ELF-1 (cell line): ENCODE data around the gene GPHN.
"Not testable (repeated sequence)": the region's sequence is repeated elsewhere in the genome, so short reads cannot be mapped to it uniquely, and the experiment has no call there.

ENCODE experiments used
- DNase-seq: peaks from one replicate; pipeline ENCODE4 v3.0.0-alpha.2; 2016; ENCODE audit warnings: low read depth, low spot score

GPHN gene

DNA sequence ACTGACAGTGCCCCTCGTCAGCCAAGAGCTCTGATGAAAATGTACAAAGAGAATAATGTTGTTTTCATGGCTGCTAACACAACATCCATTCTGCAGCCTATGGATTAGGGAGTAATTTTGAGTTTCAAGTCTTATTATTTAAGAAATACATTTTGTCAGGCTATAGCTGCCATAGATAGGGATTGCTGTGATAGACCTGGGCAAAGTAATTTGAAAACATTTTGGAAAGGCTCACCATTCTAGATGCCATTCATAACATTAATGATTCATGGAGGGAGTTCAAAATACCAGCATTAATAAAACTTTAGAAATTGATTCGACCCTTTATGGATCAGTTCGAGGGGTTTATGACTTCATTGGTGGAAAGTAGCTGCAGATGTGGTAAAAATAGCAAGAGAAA is 149.8 kb downstream of the GPHN start:
- no peak for DNase-seq

DNA sequence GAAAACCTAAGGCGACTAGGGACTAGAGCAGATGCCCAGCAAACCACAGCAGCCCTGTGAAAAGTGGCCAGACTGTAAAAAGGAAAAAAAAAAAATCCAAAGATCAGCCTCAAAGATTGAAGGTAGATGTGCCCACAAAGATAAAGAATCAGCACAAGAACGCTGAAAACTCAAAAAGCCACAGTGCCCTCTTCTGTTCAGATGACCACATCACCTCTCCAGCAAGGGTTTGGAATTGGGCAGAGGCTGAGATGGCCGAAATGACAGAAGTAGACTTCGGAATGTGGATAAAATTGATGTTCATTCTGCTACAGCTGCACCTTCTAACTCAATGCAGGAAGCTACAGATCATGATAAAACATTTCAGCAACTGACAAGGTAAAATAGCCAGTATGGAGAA is 154.4 kb downstream of the GPHN start:
- DNase-seq = peak; percentile 26

DNA sequence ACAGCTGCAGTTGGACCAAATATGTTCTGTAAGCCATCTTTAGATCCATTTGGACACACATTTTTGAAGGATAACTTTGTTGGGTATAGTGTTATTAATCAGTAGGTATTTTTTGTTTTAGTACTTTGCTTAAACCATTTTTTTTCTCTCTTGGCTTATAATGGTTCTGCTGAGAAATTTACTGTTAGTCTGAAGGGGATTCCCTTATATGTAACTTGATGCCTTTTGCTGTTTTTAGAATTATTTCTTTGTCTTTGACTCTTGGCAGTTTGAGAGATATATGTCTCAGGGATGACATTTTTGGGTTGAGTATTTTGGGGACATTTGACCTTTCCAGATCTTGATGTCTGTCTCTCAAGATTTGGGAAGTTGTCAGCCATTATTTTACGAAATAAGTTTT is 169.8 kb downstream of the GPHN start:
- DNase-seq = no peak

DNA sequence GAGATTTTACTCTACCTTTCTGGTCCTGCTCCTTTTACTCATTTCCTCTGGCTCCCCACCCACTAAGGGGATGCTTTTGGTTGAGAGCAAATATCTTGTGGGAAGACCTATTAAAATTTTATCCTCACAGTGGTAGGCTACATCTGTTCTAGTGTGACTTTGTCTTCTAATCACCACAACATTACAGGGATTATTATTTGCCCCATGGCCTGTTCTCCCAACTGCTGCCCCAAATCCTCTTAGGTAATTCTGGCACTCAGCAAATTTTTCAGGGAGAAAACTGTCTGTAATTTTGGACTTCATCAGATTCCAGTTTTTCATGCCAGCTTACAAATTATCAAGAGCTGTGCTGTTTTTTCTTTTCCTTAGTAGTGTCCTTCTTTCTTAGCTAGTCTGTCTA is 172.3 kb downstream of the GPHN start:
- DNase-seq = no peak

DNA sequence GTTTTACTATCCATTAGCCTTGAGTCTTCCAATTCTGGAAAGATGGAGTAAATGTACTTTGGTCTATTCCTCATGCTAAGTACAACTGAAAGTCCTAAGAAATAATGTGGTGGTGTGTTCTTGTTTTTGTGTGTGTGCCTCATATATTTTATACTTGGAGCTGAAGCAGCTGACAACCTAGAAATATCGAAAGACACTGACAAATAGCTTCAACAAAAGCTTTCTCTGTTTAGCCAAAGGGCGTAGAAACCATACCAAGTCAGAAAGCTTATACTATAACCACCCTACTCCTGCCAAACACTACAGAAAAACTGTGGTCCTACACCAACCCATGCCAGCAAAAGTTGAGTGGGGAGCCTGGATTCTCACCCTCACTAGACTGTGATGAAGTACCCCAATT is 188.4 kb downstream of the GPHN start:
- DNase-seq = no peak

DNA sequence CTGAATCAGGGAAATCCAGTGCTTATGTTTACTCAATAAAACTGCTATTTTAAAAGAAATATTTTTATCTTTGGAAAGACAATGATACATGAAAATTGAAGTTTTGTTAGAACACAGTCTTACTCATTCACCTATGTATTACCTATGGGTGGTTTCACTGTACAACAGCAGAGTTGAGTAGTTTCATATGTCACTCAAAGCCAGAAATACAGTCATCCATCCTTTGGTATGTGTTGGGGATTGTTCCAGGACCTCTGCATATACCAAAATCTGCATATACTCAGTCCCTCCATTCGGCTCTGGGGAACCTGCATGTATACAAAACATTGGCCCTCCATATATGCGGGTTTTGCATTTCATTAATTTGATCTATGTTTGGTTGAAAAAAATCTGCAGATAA is 190.6 kb downstream of the GPHN start:
- DNase-seq = no peak

DNA sequence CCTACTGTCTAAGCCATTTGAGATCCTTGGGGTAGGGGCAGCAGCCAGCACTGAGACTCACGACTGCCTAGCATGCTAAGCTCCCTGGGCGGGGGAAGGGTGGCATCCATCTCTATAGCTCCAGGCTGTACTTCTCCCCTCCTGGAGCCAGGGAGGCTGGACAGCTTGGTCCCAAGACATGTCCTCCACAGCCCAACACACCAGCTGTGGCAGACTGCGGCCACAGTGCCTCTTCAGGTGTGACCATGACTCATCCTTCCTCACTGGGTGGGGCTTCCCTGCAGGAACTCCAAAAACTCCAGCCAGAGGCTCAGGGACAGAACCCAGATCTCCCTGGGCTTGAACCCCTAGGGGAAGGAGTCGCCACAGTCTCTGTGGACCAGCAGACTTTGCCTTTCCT is 193.9 kb downstream of the GPHN start:
- peak; percentile 3 for DNase-seq

DNA sequence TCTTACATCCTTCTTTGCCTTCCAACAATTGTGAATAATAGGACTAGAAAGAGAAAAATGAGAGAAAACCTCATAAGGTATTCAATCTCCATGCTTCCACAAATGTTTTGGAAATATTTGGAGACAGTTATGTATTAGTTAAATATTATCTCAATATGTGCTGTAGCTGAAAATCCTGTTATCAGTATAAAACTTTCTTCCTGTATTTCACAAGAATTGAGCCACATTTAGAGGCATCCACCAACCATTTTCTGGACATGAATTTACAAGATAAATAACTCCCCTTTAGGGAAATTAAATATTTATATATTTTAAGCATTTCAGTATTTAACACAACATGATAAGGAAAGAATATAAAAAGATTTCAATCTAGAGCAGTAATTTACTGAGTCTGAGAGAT is 200.3 kb downstream of the GPHN start:
- no peak for DNase-seq

DNA sequence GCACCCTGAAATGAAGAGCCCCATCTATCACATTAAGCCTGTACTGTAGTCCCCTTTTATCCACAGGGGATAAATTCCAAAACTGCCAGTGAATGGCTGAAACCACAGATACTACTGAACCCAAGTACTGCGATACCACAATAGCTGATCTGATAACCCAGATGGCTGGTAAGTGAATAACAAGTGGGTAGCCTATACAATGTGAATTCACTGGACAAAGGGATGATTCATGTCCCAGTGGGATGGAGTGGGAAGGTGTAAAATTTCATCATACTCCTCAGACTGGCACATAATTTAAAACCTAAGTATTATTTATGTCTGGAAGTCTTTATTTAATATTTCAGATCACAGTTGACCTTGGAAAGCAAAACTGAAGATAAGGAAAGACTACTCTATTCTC is 201.3 kb downstream of the GPHN start:
- DNase-seq = no peak

DNA sequence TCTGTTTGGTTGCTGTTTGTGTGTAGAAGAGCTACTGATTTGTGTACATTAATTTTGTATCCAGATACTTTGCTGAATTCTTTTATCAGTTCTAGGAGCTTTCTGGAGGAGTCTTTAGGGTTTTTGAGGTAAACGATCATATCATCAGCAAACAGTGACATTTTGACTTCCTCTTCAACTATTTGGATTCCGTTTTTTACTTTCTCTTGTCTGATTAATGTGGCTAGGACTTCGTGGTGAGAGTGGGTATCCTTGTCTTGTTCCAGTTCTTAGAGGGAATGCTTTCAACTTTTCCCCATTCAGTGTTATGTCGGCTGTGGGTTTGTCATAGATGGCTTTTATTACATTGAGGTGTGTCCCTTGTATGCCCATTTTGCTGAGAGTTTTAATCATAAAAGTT is 206.3 kb downstream of the GPHN start:
- not testable (repeated sequence) for DNase-seq

DNA sequence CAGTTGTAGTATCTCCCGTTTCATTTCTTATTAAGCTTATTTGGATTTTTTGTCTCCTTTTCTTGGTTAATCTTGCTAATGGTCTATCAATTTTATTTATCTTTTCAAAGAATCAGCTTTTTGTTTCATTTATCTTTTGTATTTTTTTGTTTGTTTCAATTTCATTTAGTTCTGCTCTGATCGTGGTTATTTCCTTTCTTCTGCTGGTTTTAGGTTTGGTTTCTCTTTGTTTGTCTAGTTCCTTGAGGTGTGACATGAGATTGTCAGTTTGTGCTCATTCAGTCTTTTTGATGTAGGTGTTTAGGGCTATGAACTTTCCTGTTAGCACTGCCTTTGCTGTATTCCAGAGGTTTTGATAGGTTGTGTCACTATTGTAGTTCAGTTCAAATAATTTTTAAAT is 207.4 kb downstream of the GPHN start:
- DNase-seq = not testable (repeated sequence)

DNA sequence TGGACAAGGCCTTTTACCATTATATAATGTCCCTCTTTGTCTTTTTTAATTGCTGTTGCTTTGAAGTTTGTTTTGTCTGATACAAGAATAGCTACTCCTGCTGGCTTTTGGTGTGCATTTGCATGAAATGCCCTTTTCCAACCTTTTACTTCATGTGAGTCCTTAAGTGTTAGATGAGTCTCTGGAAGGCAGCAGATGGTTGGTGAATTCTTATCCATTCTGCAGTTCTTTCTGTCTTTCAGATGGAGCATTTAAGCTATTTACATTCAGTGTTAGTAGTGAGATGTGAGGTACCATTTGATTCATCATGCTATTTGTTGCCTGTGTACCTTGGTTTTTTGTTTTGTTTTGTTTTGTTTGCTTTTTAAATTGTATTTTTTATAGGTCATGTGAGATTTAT is 208.3 kb downstream of the GPHN start:
- no peak for DNase-seq

DNA sequence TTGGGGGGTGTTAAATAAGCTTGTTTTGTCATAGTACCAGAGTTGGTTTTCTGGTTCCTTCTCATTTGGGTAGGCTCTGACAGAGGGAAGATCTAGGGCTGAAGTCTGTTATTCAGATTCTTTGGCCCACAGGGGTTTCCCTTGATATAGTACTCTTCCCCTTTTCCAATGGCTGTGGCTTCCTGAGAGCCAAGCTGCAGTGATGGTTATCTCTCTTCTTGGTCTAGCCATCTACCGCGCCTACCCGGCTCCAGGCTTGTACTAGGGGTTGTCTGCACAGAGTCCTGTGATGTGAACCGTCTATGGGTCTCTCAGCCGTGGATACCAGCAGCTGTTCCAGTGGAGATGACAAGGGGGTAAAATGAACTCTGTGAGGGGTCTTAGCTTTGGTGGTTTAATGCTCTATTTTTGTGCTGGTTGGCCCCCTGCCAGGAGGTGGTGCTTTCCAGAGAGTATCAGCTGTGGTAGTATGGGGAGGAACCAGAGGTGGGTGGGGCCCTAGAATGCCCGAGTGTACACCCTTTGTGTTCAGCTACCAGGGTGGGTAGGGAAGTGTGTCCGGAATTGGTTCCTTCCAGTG is 209.7 kb downstream of the GPHN start:
- DNase-seq = no peak

DNA sequence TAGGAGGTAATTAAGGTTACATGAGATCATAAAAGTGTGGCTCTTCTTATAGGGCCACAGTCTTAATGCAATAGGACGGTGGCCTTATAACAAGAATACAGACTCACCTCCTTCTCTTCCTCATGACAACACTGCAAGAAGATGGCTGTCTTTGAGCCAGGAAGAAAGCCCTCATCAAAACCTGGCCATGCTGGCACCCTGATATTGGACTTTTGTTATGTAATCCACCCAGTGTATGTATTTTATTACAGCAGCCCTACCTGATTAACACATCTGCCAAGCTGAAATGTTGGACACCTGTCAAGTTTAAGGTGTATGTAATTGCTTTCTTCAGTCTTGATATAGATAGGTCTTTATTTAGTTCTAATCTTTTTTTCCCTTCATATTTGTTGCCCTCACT is 217.0 kb downstream of the GPHN start:
- DNase-seq = no peak

DNA sequence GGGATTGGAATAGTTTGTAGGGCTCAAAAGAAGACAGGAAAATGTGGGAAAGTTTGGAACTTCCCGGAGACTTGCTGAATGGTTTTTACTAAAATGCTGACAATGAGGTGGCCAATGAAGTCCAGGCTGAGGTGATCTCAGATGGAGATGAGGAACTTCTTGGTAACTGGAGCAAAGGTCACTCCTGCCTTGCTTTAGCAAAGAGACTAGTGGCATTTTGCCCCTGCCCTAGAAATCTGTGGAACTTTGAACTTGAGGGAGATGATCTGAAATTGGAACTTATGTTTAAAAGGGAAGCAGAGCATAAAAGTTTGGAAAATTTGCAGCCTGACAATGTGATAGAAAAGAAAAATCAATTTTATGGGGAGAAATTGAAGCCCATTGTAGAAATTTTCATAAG is 223.4 kb downstream of the GPHN start:
- DNase-seq = not testable (repeated sequence)

DNA sequence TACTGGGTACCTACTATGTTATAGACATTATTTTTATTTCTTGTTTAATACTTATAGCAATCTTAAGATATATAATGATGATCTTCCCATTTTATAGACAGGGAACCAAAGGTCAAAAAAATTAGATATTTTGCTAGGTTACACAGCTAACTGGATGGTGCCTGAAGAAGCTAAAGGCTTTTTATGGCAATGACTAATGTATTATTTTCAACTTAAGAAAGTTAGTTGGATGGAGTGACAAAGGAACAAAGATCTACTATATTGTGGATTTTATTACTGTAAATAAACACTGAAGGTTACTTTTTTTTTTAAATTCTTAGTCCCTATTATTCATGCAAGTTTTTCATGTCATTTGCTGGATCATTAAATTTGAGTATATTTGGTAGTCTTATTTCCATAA is 227.9 kb downstream of the GPHN start:
- DNase-seq = no peak

DNA sequence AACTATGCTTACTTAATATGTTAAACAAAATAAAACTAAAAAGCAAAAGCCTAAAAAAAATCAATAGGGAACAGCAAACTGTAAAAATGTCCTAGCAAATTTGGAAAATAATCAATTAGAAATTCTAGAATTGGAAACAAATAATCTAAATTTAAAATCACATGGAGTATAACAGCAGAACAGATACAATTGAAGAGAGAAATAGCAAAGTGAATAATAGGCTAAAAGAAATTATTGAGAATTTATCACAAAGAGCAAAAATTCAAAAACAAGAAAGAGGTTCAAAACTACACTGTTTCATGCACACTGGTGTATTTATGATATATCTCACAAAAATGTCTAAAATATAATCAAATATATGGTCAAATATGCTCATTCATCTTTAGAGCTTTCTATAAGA is 231.9 kb downstream of the GPHN start:
- no peak for DNase-seq

DNA sequence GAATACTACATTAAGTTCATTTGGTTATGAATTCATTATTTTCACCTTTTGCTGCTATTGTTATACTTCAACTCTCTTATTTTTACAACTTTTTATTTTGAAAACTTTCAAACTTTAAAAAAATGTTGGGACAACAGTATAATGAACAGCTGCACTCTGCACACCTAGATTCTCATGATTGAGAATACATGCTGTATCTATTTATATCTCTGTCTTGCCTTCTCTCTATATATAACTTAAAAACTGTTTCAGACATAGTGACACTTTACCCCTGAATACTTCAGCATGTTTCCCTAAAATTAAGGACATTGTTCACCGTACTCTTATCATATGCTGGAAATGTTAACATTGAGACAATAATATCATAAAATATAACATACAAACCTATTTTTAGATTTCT is 237.1 kb downstream of the GPHN start:
- DNase-seq = no peak

DNA sequence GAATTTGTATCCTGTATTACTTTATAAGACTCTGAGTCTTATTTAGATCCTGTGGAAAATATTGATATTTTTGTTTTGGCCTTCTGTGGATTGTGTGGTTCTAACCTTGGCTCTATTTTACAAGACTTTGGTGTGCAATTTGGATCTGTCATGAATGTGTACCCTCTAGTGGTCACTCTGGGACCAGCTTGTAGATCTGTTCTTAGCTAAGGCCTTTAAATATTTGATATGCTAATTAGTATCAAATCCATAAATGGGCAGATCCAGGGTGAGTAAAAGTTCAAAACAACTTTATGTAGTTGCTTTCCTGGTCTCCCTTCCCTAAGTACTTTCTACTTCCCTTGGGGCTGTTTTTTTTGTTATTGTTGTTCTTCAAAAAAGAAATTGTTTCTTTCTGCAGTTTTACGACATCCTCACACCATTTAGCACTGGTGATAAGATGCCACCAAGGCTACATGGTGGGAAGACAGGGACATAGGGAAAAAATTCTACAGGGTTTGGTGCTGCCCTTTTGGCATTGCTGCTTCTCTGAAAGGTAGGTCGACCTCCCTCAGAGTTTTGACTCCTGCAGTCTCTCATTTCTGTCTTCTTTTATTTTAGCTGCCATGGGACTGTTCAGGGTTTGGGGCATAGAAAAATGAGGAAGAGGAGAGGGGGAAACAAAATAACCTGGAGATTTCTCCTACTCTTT is 238.5 kb downstream of the GPHN start:
- DNase-seq = no peak

DNA sequence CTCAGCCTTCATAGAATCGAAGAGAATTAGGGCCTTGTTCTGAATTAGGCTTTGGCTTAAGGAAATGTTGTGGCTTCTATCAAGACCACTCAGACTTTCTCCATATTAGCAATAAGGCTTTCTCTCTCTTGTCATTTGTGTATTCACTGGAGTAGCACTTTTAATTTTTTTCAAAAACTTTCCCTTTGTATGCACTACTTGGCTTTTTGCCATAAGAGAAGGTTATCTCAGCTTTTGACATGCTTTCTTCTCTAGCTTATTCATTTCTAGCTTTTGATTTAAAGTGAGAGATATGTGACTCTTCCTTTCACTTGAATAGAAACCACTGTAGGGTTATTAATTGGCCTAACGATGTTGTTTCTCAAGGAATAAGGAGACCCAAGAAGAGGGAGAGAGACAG is 244.2 kb downstream of the GPHN start:
- DNase-seq = no peak

DNA sequence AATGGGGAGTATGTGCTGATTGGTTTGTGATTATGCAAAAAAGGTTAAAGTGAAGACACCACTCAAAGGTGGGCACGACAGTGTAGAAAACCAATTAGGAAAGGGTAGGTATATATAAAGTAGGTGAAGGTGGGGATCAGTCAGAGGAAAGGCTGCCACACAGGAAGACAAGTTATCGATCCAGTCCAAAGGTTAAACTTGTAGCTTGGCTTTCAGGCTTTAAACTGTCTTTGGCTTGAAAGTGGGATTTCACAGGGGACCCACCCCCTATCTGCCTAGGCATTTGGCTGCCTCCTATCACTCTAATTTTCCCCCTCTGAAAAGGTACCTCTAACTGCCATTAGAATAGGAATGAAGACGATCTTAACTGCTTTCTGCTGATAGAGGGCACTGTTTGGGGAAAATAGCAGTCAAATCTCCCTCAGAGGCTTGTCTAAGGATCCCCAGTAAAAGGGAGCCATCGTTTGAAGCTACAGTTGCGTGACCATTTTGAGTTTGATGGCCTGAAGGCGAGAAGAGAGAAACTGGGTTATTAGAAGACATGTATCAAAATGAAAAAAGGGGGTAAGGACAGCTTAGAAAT is 250.2 kb downstream of the GPHN start:
- DNase-seq = no peak

DNA sequence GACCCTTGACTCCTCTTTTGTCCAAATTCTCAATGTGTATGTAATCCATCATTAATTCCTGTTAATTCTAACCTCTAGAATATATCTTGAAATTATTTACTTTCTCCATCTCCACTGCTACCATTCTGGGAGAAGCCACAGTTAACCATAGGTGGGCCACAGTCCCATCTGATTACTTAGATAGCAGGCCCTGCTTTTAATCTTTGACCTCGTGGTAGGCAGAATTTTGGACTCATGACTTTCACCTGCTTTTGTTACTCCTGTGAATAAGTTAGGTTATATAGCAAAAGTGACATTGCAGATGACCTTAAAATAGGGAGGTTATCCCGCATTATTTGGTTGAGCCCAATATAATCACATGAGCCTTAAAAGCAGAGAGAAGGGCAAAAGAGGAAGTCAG is 264.2 kb downstream of the GPHN start:
- DNase-seq = no peak

DNA sequence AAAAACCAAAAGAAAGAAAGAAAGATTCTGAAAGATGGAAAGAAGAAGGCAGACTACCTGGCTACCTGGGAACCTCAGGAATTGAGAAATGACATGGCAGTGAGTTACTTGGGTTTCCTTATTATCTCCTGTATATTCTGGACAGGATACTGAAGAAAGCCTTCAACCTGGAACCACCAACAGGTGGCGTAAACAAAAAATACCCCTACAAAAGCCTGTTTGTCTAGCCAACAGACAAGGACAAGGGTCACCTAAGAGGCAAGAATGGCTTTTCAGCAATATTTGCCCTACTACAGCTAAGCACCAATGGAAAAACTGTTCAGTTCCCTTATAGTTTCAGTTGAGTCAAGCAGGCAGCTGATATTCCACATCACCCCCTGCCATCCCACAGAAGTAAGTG is 274.9 kb downstream of the GPHN start:
- no peak for DNase-seq

DNA sequence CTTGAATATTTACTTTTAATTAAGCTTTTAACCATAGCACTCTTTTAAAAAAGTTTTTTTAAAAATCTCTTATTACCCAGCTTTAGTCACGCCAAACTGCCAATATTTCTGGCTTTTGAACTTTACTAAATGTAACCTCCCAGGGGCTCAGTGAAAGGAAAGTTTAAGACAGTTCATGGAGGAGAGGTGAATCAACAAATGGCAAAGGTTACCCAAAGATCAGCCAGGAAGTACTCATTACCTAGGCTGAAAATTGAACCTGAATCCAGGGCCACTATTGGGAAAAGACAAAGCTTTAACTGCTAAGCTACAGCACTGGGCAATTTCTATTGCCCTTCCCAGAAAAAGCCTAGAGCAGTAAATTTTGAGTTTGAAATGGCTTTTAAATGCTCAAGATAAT is 282.2 kb downstream of the GPHN start:
- no peak for DNase-seq
